Tibial artery (tissue), 4 donors: Measurements from ENCODE around the gene KREMEN1.

Experiments
- DNase-seq, 2 donors: peaks; one replicate each; pipeline ENCODE4 v3.0.0-alpha.2; 2019
- H3K27ac ChIP-seq, 2 donors: fragments of 200-600 bp; sonication (generic) in 1 of 2; 1 replicate in 1 of 2; 2 replicates in 1 of 2; pipeline ENCODE4 v1.5.1; 2018 to 2019; ENCODE audit warnings: mild to moderate bottlenecking in 1 of 2
- H3K27me3 ChIP-seq, 2 donors: fragments of 200-600 bp; sonication (generic) in 1 of 2; one replicate each; pipeline versions ENCODE4 v1.5.1 to v1.6.0; 2016 to 2019
- H3K36me3 ChIP-seq, 3 donors: fragments of 200-600 bp; sonication (generic) in 2 of 3; one replicate each; pipeline ENCODE4 v1.5.1; 2016 to 2019; ENCODE audit warnings: mild to moderate bottlenecking in 2 of 3
- H3K4me1 ChIP-seq, 4 donors: fragments of 200-600 bp; sonication (generic) in 2 of 4; 1 replicate in 3 of 4; 2 replicates in 1 of 4; pipeline ENCODE4 v1.5.1; 2016 to 2019
- H3K4me3 ChIP-seq, 2 donors: fragments of 200-600 bp; sonication (generic) in 1 of 2; 1 replicate in 1 of 2; 2 replicates in 1 of 2; pipeline ENCODE4 v1.5.1; 2018 to 2019; ENCODE audit warnings: mild to moderate bottlenecking in 2 of 2
- H3K9me3 ChIP-seq, 3 donors: fragments of 200-600 bp; sonication (generic) in 1 of 3; one replicate each; pipeline ENCODE4 v1.5.1; 2016 to 2019
- intact Hi-C: fragments of 100-400 bp; cut with DNase I; formaldehyde crosslinking; loops from one replicate; pipeline ENCODE4 v1.15.0; 2023; ENCODE audit warnings: low total_unique reads
- TF ChIP-seq, protein P1 (sequence below), 2 experiments: fragments of 200-600 bp in 1 of 2; fragments of 450-650 bp in 1 of 2; IDR thresholded peaks; one replicate each; pipeline ENCODE4 v1.5.1; 2017 to 2019; ENCODE audit warnings: antibody characterized with exemption in 2 of 2, mild to moderate bottlenecking in 1 of 2, moderate library complexity in 1 of 2

Gene KREMEN1

DNA sequence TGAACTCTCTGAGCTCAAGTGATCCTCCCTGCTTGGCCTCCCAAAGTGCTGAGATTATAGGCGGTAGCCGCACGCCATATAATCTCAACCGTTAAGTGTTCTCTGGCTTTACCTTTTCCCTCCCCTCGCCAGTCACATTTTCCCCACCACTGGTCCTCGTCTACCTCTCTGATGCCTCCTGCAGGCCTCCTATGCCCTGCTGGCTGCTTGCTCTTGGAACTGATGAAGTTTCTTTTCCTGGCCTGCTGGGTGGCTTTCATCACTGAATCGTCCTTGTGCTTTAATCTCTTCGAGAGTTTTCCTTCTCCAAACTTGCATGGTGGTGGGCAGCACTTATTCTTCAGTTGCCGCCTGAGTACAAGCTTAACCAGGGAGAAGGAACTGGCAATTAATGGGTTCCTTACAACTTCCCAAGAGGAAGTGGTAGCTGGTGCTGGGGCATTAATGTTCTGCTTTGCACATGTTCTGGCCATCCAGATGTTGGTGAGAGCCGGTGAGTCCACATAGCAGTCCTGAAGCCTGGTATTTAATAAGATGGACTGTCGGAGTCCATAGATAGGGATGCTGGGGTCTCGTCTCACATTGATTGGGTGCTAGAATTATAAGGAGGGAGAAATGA lies 12.5 kb upstream of the KREMEN1 start:
- peaks cover 0 to 3% of the 10 kb centered on the region in 2 donors for H3K27me3 ChIP-seq
- H3K9me3 ChIP-seq: no peaks in the 10 kb centered on the region
- H3K27ac ChIP-seq: no peak overlapping the region
- H3K36me3 ChIP-seq: no peaks in the 10 kb centered on the region
- H3K4me3 ChIP-seq: no peak overlapping the region
- intact Hi-C loops: no loop called here
- H3K4me1 ChIP-seq: no peaks in the 10 kb centered on the region
- TF ChIP-seq, protein P1, sequence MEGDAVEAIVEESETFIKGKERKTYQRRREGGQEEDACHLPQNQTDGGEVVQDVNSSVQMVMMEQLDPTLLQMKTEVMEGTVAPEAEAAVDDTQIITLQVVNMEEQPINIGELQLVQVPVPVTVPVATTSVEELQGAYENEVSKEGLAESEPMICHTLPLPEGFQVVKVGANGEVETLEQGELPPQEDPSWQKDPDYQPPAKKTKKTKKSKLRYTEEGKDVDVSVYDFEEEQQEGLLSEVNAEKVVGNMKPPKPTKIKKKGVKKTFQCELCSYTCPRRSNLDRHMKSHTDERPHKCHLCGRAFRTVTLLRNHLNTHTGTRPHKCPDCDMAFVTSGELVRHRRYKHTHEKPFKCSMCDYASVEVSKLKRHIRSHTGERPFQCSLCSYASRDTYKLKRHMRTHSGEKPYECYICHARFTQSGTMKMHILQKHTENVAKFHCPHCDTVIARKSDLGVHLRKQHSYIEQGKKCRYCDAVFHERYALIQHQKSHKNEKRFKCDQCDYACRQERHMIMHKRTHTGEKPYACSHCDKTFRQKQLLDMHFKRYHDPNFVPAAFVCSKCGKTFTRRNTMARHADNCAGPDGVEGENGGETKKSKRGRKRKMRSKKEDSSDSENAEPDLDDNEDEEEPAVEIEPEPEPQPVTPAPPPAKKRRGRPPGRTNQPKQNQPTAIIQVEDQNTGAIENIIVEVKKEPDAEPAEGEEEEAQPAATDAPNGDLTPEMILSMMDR (IDR thresholded peaks at IDR 0.05): no peak
- DNase-seq: no peak

DNA sequence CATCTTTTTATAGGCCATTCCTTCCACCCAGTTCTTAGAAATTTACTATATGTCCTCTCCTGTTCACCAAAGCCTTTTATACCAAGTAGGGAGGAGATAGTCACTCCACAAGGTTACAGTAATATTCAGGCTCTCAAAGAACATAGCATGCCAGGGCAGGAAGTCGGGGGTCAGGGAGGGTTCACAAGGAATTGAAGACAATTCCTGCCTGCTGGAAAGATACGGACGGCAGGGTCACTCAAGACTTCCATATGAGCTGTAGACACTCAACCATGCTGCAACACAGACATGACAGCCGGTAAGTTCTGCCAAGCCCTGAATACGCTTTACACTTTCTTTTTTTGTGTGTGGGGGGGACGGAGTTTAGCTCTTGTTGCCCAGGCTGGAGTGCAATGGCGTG lies 11.9 kb upstream of the KREMEN1 start:
- TF ChIP-seq, protein P1 (IDR thresholded peaks at IDR 0.05): no peak
- Histone ChIP-seq H3K4me1 (no peaks in the 10 kb centered on the region), H3K27ac (no peak overlapping the region), H3K27me3 (peaks cover 0 to 3% of the 10 kb centered on the region in 2 donors), H3K4me3 (no peak overlapping the region), H3K36me3 (no peaks in the 10 kb centered on the region), H3K9me3 (no peaks in the 10 kb centered on the region)
- DNase-seq: no peak
- intact Hi-C loops: no loop called here

DNA sequence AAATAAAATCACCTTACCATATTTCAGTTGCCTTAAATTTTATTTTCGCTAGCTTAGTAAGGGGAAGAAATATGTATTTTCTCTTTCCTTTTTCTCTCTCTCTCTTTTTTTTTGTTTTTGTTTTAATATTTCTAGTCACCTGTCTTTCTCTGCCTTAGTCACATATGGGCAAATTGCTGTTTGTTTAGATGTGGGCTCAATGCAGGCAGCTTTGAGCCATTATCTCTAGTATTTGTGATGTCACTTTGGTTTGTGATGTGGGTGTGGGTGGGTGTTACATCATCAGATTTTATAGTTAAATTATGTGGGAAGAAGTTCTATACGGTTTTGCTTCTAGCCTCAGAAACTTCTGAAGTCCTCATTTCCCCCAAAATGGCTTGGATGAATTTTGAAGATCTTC lies 11.1 kb upstream of the KREMEN1 start, which contains the start of gene C22orf31:
C22orf31 (minus strand) TSS at position 59 of the 400 bp plus-strand sequence; CDS start at position 20, 39 bp downstream.
- Histone ChIP-seq H3K4me3 (no peak within 1 kb of the TSS), H3K9me3 (no peaks in the 10 kb centered on the region)
- TF ChIP-seq, protein P1 (IDR thresholded peaks at IDR 0.05): no peak

DNA sequence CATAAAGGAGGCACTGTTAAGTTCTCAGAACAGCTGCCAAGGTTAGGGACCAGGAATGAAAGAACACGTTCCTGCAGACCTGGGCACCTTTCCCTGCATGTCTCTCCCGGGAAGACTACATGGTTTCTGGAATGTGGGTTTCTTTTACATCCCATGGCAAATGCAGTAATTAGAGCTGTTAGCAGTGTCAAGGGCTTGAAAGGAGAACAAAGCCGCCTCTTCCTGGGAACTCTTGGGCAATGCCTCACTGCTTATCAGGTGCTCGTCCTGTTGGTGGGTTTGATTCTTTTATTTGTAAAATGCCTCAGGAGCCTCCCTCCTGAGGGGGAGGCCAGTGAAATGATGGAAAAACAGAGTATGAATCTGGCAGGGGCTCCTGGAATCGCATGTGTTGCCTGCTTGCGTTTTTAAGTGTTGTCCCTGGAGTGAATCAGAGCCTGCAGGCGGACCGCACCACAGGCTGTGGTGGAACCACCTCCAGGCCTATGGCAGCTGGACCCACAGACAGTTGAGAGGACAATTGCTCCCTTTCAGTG lies 10.5 kb upstream of the KREMEN1 start:
- TF ChIP-seq, protein P1 (IDR thresholded peaks at IDR 0.05): no peak
- Histone ChIP-seq H3K36me3 (no peaks in the 10 kb centered on the region), H3K27me3 (peaks cover 0 to 3% of the 10 kb centered on the region in 2 donors), H3K9me3 (no peaks in the 10 kb centered on the region), H3K4me3 (no peak overlapping the region), H3K27ac (no peak overlapping the region), H3K4me1 (no peaks in the 10 kb centered on the region)
- DNase-seq: no peak
- intact Hi-C loops: no loop called here

More for the DNA sequence above, 11.1 kb upstream of the KREMEN1 start, which contains the start of gene C22orf31:
- Histone ChIP-seq H3K27me3 (peaks cover 0 to 3% of the 10 kb centered on the region in 2 donors), H3K36me3 (no peaks in the 10 kb centered on the region), H3K27ac (no peak within 1 kb of the TSS), H3K4me1 (no peaks in the 10 kb centered on the region)
- intact Hi-C loops: no loop called here
- DNase-seq: no peak

DNA sequence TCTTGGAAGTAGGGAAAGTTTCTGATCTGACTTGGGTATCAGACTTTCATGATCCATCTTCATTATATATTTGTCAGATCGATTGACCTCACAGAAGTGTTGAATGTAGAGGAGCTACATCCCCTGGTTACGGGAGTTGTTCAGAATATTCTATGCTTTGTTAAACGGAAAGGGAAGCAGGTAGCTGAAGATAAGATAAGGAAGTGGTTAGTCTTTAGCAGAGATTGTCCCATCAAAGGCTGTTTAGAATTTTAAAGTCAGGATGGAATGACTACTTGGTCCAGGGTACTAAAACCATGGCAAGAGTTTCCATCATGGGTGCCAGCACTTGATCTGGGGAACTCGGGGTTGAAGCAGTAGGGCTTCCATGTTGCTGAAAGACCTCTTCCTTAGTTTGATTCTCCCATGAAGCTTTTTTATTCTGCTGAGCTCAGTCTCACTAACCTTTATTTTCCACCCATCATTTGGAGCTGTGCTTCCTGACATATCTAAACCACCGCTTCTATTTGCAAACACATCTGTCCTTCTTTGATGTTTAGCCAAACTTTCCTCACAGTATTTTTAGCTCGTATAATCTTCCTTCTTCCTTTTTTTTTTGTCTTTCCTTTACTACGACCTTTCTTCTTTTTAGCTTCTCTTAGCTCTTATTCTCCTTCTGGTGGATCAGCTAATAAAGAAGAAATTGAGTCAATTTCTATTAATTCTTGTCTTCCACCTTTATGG lies 7.2 kb upstream of the KREMEN1 start:
- no peak overlapping the region for H3K27ac ChIP-seq
- no peak overlapping the region for H3K4me3 ChIP-seq
- no peaks in the 10 kb centered on the region for H3K9me3 ChIP-seq
- peaks cover 0 to 3% of the 10 kb centered on the region in 2 donors for H3K27me3 ChIP-seq
- intact Hi-C loops: no loop called here
- DNase-seq: no peak
- no peaks in the 10 kb centered on the region for H3K4me1 ChIP-seq
- H3K36me3 ChIP-seq: no peaks in the 10 kb centered on the region
- TF ChIP-seq, protein P1 (IDR thresholded peaks at IDR 0.05): no peak
